Caco-2 (cell line): ENCODE measurements around the gene RGL4. TPM values are rescaled to one million over a fixed set of nuclear protein-coding genes. Genes with fewer than 3 reads are reported as not detected.

ENCODE experiments used
- BruUV-seq: library from RNA; stranded (reverse); fragments of 400-500 nt; replicated peaks from 2 replicates; lab custom pipeline; 2021; lab: Mats Ljungman, UMichigan
- CTCF ChIA-PET: fragments of 300-600 bp; sonication (Branson Sonifier 250); formaldehyde crosslinking; loops from one replicate; lab custom pipeline; 2022; ENCODE audit warnings: antibody characterized with exemption; lab: Charles Lee
- POLR2A ChIA-PET: fragments of 300-600 bp; sonication (Branson Sonifier 250); formaldehyde crosslinking; loops from one replicate; lab custom pipeline; 2022; ENCODE audit warnings: antibody characterized with exemption; lab: Charles Lee
- DNase-seq, 2 experiments: peaks; one replicate each; pipeline versions ENCODE4 v3.0.0 to v3.0.0-alpha.2; 2020 to 2022
- H3K27me3 ChIP-seq: replicated peaks from 2 replicates; pipeline ENCODE4 v1.6.0; 2011; ENCODE audit warnings: low read length; ENCODE audit not compliant: control insufficient read depth, insufficient read depth
- H3K36me3 ChIP-seq: 2 replicates; pipeline ENCODE4 v1.5.1; 2011; ENCODE audit warnings: low read length; ENCODE audit not compliant: control insufficient read depth, insufficient read depth
- H3K4me1 ChIP-seq: fragments of 250-450 bp; sonication (Bioruptor Pico); 2 replicates; pipeline ENCODE4 v1.5.1; 2020; ENCODE audit warnings: mild to moderate bottlenecking
- H3K4me3 ChIP-seq: 2 replicates; pipeline ENCODE4 v1.5.1; 2011; ENCODE audit warnings: low read depth, mild to moderate bottlenecking, control low read depth, low read length
- H3K9me3 ChIP-seq: fragments of 250-450 bp; sonication (Bioruptor Pico); 2 replicates; pipeline ENCODE4 v1.5.1; 2020; ENCODE audit warnings: mild to moderate bottlenecking, moderate library complexity
- H3K27ac Mint-ChIP-seq: one replicate; pipeline ENCODE4 v1.8.0; 2022; ENCODE audit warnings: mixed read lengths; ENCODE audit not compliant: unreplicated experiment
- H3K27me3 Mint-ChIP-seq: one replicate; pipeline ENCODE4 v1.8.0; 2022; ENCODE audit warnings: mixed read lengths; ENCODE audit not compliant: insufficient read depth, unreplicated experiment
- H3K36me3 Mint-ChIP-seq: one replicate; pipeline ENCODE4 v1.8.0; 2022; ENCODE audit warnings: mild to moderate bottlenecking, mixed read lengths; ENCODE audit not compliant: insufficient read depth, unreplicated experiment
- H3K4me1 Mint-ChIP-seq: one replicate; pipeline ENCODE4 v1.8.0; 2022; ENCODE audit warnings: low read depth, mixed read lengths; ENCODE audit not compliant: unreplicated experiment
- H3K4me3 Mint-ChIP-seq: one replicate; pipeline ENCODE4 v1.8.0; 2022; ENCODE audit warnings: mild to moderate bottlenecking, moderate library complexity, mixed read lengths; ENCODE audit not compliant: unreplicated experiment
- H3K9me3 Mint-ChIP-seq: one replicate; pipeline ENCODE4 v1.8.0; 2022; ENCODE audit warnings: mixed read lengths; ENCODE audit not compliant: unreplicated experiment
- intact Hi-C: fragments of 100-400 bp; cut with micrococcal nuclease; formaldehyde crosslinking; loops from one replicate; pipeline ENCODE4 v1.10.0; 2022; ENCODE audit not compliant: unreplicated experiment
- total RNA-seq: library from RNA; stranded (reverse); gene quantifications from 2 replicates; pipeline ENCODE4 v1.2.3, GENCODE V29; 2022
- TF ChIP-seq, protein P1 (sequence below), 2 experiments: fragments of 200-600 bp in 1 of 2; IDR thresholded peaks; 1 replicate in 1 of 2; 2 replicates in 1 of 2; pipeline versions ENCODE4 v1.5.1 to v1.8.0; 2011 to 2022; ENCODE audit warnings: antibody characterized with exemption in 1 of 2, control low read depth in 1 of 2, inconsistent platforms in 1 of 2, low read depth in 1 of 2, low read length in 1 of 2, mild to moderate bottlenecking in 1 of 2, moderate library complexity in 1 of 2; ENCODE audit not compliant: insufficient read depth in 1 of 2, severe bottlenecking in 1 of 2, unreplicated experiment in 1 of 2

The RGL4 gene
- total RNA-seq, 1 experiment from 2014 or later = not detected

GRCh38 chr22:23678133-23678532, 12.7 kb upstream of the RGL4 start:
- no peak overlapping the region for H3K4me3 Mint-ChIP-seq
- Histone ChIP-seq H3K36me3 (no peaks in the 10 kb centered on the region), H3K9me3 (no peaks in the 10 kb centered on the region), H3K4me1 (0 out of 2 replicates have a peak, but pooled peaks cover 3% of the 10 kb centered on the region), H3K4me3 (no peak overlapping the region), H3K27me3 (no peaks in the 10 kb centered on the region)
- peaks cover 19% of the 10 kb centered on the region for H3K36me3 Mint-ChIP-seq
- POLR2A ChIA-PET = no interaction called here
- H3K27ac Mint-ChIP-seq = peak overlapping the region; percentile 70
- no peaks in the 10 kb centered on the region for H3K27me3 Mint-ChIP-seq
- intact Hi-C loops = no loop called here
- BruUV-seq = no TSS peak
- CTCF ChIA-PET = no interaction called here
- TF ChIP-seq, protein P1, sequence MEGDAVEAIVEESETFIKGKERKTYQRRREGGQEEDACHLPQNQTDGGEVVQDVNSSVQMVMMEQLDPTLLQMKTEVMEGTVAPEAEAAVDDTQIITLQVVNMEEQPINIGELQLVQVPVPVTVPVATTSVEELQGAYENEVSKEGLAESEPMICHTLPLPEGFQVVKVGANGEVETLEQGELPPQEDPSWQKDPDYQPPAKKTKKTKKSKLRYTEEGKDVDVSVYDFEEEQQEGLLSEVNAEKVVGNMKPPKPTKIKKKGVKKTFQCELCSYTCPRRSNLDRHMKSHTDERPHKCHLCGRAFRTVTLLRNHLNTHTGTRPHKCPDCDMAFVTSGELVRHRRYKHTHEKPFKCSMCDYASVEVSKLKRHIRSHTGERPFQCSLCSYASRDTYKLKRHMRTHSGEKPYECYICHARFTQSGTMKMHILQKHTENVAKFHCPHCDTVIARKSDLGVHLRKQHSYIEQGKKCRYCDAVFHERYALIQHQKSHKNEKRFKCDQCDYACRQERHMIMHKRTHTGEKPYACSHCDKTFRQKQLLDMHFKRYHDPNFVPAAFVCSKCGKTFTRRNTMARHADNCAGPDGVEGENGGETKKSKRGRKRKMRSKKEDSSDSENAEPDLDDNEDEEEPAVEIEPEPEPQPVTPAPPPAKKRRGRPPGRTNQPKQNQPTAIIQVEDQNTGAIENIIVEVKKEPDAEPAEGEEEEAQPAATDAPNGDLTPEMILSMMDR (IDR thresholded peaks at IDR 0.05; ENCODE audit: insufficient read depth in 1 of 2, low read depth in 1 of 2, low read length in 1 of 2, severe bottlenecking in 1 of 2, unreplicated experiment in 1 of 2) = no peak
- H3K9me3 Mint-ChIP-seq = no peaks in the 10 kb centered on the region
- no peaks in the 10 kb centered on the region for H3K4me1 Mint-ChIP-seq
- DNase-seq = peak in 1 of 2 experiments; percentile 1

DNA sequence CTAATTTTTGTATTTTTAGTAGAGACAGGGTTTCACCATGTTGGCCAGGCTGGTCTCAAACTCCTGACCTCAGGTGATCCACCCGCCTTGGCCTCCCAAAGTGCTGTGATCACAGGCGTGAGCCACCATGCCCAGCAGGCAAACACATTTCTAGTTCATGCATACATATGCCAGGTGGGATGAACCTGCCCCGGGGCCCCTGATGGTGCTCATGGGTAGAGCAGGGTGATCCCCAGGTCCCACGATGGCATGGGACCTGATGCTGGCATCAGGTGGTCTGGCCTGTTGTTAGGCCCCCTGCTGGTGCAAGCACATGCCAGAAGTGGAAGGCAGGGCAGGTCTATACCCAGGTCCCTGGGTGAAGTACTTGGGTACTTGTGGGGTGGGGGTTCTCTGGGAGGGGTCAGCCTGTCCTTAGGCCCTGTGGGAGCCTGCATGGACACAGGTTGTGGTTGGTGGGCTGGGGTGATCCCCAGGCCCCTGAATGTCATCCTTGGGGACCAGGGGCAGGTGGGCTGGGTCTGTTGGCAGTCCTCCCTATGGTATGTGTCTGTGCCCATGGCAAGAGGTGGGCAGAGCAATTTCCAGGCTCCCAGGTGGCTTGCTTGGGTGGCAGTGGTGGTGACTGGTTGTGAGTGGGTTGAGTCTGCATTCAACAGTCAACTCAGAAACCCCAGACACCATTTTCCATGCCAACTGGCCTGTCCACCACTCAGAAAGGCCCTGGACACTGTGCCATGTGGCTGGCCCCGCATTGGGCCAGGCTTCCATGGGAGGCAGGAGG, 9.6 kb upstream of the RGL4 start:
- no peaks in the 10 kb centered on the region for H3K9me3 Mint-ChIP-seq
- no TSS peak for BruUV-seq
- no peaks in the 10 kb centered on the region for H3K27me3 Mint-ChIP-seq

GRCh38 chr22:23682077-23682476, 8.7 kb upstream of the RGL4 start:
- intact Hi-C loops = no loop called here
- Mint-ChIP-seq H3K36me3 (peaks cover 20% of the 10 kb centered on the region), H3K27me3 (no peaks in the 10 kb centered on the region), H3K9me3 (no peaks in the 10 kb centered on the region), H3K27ac (no peak overlapping the region), H3K4me3 (no peak overlapping the region), H3K4me1 (no peaks in the 10 kb centered on the region)
- no TSS peak for BruUV-seq
- no peak overlapping the region for H3K4me3 ChIP-seq
- DNase-seq = no peak
- H3K4me1 ChIP-seq = no peaks in the 10 kb centered on the region
- POLR2A ChIA-PET = no interaction called here
- H3K36me3 ChIP-seq = no peaks in the 10 kb centered on the region
- TF ChIP-seq, protein P1 (IDR thresholded peaks at IDR 0.05; ENCODE audit: insufficient read depth in 1 of 2, low read depth in 1 of 2, low read length in 1 of 2, severe bottlenecking in 1 of 2, unreplicated experiment in 1 of 2) = no peak
- no peaks in the 10 kb centered on the region for H3K27me3 ChIP-seq
- CTCF ChIA-PET = no interaction called here
- H3K9me3 ChIP-seq = no peaks in the 10 kb centered on the region

More for the DNA sequence above, 9.6 kb upstream of the RGL4 start:
- H3K4me3 Mint-ChIP-seq = no peak overlapping the region
- H3K27ac Mint-ChIP-seq = no peak overlapping the region
- no peaks in the 10 kb centered on the region for H3K4me1 Mint-ChIP-seq
- ChIA-PET POLR2A (no interaction called here), CTCF (no interaction called here)
- DNase-seq = no peak
- intact Hi-C loops = no loop called here
- H3K36me3 Mint-ChIP-seq = peaks cover 20% of the 10 kb centered on the region
- Histone ChIP-seq H3K27me3 (no peaks in the 10 kb centered on the region), H3K4me1 (no peaks in the 10 kb centered on the region), H3K4me3 (no peak overlapping the region), H3K36me3 (no peaks in the 10 kb centered on the region), H3K9me3 (no peaks in the 10 kb centered on the region)
- TF ChIP-seq, protein P1 (IDR thresholded peaks at IDR 0.05; ENCODE audit: insufficient read depth in 1 of 2, low read depth in 1 of 2, low read length in 1 of 2, severe bottlenecking in 1 of 2, unreplicated experiment in 1 of 2) = no peak
